ENCODE measurements around the gene HMGCR.
A peak's percentile ranks its signal among the peaks of the same experiment; 100 is the strongest.

Gene HMGCR

DNA sequence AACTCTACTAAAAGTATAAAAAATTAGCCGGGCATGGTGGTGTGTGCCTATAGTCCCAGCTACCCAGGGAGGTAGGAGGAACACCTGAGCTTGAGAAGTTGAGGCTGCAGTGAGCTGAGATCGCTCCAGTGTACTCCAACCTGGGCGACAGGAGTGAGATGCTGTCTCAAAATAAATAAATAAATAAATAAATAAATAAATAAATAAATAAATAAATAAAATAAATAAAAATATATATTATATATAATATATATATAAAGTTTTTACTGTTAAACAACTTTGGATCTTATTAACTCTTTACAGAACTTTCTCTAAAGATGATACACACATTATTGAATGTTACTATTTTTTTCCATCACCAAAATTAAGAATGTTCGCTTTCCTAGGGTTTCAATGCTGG lies 38.4 kb downstream of the HMGCR start:
- Histone ChIP-seq H3K27ac (ENCODE audit: extremely low read depth, low read depth, low read length) (no peak overlapping the region), H3K4me1 (ENCODE audit: control insufficient read depth, insufficient read depth, low read length) (no peaks in the 10 kb centered on the region), H3K4me3 (ENCODE audit: low read depth, low read length) (no peak overlapping the region), H3K36me3 (ENCODE audit: control insufficient read depth in 2 of 2, insufficient read depth in 1 of 2, low read length in 2 of 2) (peaks cover 19 to 30% of the 10 kb centered on the region in 2 experiments), H3K9me3 (ENCODE audit: control insufficient read depth, insufficient read depth, low read depth, low read length) (no peaks in the 10 kb centered on the region)
- ChIA-PET POLR2A (no interaction called here), CTCF (interaction anchor here (0.6 kb wide), 1 partner anchor 158 kb away, joined by 6 read pairs; no protein-coding TSS in a partner anchor)
- peak; percentile 93 for TF ChIP-seq ZNF426 (tag by site-specific recombination; IDR thresholded peaks at IDR 0.05)
- no peak for TF ChIP-seq GLI2 (tag by site-specific recombination; IDR thresholded peaks at IDR 0.05; ENCODE audit: borderline replicate concordance, low read depth)
- TF ChIP-seq, protein P1, sequence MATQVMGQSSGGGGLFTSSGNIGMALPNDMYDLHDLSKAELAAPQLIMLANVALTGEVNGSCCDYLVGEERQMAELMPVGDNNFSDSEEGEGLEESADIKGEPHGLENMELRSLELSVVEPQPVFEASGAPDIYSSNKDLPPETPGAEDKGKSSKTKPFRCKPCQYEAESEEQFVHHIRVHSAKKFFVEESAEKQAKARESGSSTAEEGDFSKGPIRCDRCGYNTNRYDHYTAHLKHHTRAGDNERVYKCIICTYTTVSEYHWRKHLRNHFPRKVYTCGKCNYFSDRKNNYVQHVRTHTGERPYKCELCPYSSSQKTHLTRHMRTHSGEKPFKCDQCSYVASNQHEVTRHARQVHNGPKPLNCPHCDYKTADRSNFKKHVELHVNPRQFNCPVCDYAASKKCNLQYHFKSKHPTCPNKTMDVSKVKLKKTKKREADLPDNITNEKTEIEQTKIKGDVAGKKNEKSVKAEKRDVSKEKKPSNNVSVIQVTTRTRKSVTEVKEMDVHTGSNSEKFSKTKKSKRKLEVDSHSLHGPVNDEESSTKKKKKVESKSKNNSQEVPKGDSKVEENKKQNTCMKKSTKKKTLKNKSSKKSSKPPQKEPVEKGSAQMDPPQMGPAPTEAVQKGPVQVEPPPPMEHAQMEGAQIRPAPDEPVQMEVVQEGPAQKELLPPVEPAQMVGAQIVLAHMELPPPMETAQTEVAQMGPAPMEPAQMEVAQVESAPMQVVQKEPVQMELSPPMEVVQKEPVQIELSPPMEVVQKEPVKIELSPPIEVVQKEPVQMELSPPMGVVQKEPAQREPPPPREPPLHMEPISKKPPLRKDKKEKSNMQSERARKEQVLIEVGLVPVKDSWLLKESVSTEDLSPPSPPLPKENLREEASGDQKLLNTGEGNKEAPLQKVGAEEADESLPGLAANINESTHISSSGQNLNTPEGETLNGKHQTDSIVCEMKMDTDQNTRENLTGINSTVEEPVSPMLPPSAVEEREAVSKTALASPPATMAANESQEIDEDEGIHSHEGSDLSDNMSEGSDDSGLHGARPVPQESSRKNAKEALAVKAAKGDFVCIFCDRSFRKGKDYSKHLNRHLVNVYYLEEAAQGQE (tag by site-specific recombination; IDR thresholded peaks at IDR 0.05): peak; percentile 70; the same call in 1 of the 2 replicates
- TF ChIP-seq ZNF354C (tag by site-specific recombination; IDR thresholded peaks at IDR 0.05; ENCODE audit: borderline replicate concordance, low read depth): no peak
- TF ChIP-seq ZBTB17 (tag by site-specific recombination; IDR thresholded peaks at IDR 0.05): no peak
- TF ChIP-seq ZBTB7A (tag by site-specific recombination; IDR thresholded peaks at IDR 0.05; ENCODE audit: low read depth): no peak
- TF ChIP-seq ZNF423 (tag by site-specific recombination; IDR thresholded peaks at IDR 0.05): no peak
- no peak for TF ChIP-seq ZNF777 (tag by site-specific recombination; IDR thresholded peaks at IDR 0.05; ENCODE audit: borderline replicate concordance)
- TF ChIP-seq ZNF274 (IDR thresholded peaks at IDR 0.05; ENCODE audit: low read length): no peak
- TF ChIP-seq ZNF274 (tag by site-specific recombination; IDR thresholded peaks at IDR 0.05; ENCODE audit: borderline replicate concordance): no peak
- no peak for TF ChIP-seq ZNF600 (tag by site-specific recombination; IDR thresholded peaks at IDR 0.05)
- TF ChIP-seq ZXDB (tag by site-specific recombination; IDR thresholded peaks at IDR 0.05): peak; percentile 75
- no peak for TF ChIP-seq ZNF2 (tag by site-specific recombination; IDR thresholded peaks at IDR 0.05)
- TF ChIP-seq KLF1 (tag by site-specific recombination; IDR thresholded peaks at IDR 0.05): no peak
- no peak for TF ChIP-seq HOXA7 (CRISPR knock-in tag; IDR thresholded peaks at IDR 0.05; ENCODE audit: borderline replicate concordance)
- TF ChIP-seq ZNF121 (tag by site-specific recombination; IDR thresholded peaks at IDR 0.05): no peak
- TF ChIP-seq, protein P2, sequence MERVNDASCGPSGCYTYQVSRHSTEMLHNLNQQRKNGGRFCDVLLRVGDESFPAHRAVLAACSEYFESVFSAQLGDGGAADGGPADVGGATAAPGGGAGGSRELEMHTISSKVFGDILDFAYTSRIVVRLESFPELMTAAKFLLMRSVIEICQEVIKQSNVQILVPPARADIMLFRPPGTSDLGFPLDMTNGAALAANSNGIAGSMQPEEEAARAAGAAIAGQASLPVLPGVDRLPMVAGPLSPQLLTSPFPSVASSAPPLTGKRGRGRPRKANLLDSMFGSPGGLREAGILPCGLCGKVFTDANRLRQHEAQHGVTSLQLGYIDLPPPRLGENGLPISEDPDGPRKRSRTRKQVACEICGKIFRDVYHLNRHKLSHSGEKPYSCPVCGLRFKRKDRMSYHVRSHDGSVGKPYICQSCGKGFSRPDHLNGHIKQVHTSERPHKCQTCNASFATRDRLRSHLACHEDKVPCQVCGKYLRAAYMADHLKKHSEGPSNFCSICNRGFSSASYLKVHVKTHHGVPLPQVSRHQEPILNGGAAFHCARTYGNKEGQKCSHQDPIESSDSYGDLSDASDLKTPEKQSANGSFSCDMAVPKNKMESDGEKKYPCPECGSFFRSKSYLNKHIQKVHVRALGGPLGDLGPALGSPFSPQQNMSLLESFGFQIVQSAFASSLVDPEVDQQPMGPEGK (tag by site-specific recombination; IDR thresholded peaks at IDR 0.05): no peak
- TF ChIP-seq ZNF747 (tag by site-specific recombination; IDR thresholded peaks at IDR 0.05): no peak
- TF ChIP-seq ZBTB8A (tag by site-specific recombination; IDR thresholded peaks at IDR 0.05): peak; percentile 73
- TF ChIP-seq, protein P3, sequence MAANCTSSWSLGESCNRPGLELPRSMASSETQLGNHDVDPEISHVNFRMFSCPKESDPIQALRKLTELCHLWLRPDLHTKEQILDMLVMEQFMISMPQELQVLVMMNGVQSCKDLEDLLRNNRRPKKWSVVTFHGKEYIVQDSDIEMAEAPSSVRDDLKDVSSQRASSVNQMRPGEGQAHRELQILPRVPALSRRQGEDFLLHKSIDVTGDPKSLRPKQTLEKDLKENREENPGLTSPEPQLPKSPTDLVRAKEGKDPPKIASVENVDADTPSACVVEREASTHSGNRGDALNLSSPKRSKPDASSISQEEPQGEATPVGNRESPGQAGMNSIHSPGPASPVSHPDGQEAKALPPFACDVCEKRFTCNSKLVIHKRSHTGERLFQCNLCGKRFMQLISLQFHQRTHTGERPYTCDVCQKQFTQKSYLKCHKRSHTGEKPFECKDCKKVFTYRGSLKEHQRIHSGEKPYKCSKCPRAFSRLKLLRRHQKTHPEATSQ (tag by site-specific recombination; IDR thresholded peaks at IDR 0.05): no peak
- TF ChIP-seq ZNF335 (tag by site-specific recombination; conservative IDR thresholded peaks at IDR 0.05): no peak
- TF ChIP-seq, protein P4, sequence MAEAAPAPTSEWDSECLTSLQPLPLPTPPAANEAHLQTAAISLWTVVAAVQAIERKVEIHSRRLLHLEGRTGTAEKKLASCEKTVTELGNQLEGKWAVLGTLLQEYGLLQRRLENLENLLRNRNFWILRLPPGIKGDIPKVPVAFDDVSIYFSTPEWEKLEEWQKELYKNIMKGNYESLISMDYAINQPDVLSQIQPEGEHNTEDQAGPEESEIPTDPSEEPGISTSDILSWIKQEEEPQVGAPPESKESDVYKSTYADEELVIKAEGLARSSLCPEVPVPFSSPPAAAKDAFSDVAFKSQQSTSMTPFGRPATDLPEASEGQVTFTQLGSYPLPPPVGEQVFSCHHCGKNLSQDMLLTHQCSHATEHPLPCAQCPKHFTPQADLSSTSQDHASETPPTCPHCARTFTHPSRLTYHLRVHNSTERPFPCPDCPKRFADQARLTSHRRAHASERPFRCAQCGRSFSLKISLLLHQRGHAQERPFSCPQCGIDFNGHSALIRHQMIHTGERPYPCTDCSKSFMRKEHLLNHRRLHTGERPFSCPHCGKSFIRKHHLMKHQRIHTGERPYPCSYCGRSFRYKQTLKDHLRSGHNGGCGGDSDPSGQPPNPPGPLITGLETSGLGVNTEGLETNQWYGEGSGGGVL (tag by site-specific recombination; IDR thresholded peaks at IDR 0.05): no peak
- TF ChIP-seq, protein P5, sequence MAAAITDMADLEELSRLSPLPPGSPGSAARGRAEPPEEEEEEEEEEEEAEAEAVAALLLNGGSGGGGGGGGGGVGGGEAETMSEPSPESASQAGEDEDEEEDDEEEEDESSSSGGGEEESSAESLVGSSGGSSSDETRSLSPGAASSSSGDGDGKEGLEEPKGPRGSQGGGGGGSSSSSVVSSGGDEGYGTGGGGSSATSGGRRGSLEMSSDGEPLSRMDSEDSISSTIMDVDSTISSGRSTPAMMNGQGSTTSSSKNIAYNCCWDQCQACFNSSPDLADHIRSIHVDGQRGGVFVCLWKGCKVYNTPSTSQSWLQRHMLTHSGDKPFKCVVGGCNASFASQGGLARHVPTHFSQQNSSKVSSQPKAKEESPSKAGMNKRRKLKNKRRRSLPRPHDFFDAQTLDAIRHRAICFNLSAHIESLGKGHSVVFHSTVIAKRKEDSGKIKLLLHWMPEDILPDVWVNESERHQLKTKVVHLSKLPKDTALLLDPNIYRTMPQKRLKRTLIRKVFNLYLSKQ (tag by site-specific recombination; IDR thresholded peaks at IDR 0.05; ENCODE audit: borderline replicate concordance): no peak
- TF ChIP-seq FEZF1 (tag by site-specific recombination; IDR thresholded peaks at IDR 0.05): no peak
- no peak for TF ChIP-seq ZNF530 (tag by site-specific recombination; IDR thresholded peaks at IDR 0.05; ENCODE audit: low read depth)
- no peak for TF ChIP-seq ZNF391 (tag by site-specific recombination; IDR thresholded peaks at IDR 0.05; ENCODE audit: borderline replicate concordance, low read depth)
- no peak for TF ChIP-seq KLF8 (tag by site-specific recombination; IDR thresholded peaks at IDR 0.05)

All from HEK293 (cell line).